Neural cell (in vitro differentiated cells): ENCODE results near the gene ARID1B. TPM values are rescaled to one million over a fixed set of nuclear protein-coding genes. Genes with fewer than 3 reads are reported as not detected.

ENCODE experiments used
- H2AFZ ChIP-seq: fragments of 200-600, 300-800 bp; sonication (generic), shearing (Covaris generic); 2 replicates; pipeline ENCODE4 v1.6.0; 2014; ENCODE audit warnings: low read depth, mild to moderate bottlenecking, antibody characterized with exemption, low read length, moderate library complexity
- H3F3A ChIP-seq: fragments of 200-600 bp; shearing (Covaris generic); 2 replicates; pipeline ENCODE4 v1.6.1; 2016; ENCODE audit warnings: mild to moderate bottlenecking, moderate library complexity, mixed read lengths, antibody characterized with exemption, low read length; ENCODE audit not compliant: insufficient read depth, poor library complexity, severe bottlenecking
- H3K27ac ChIP-seq: fragments of 200-600, 300-800 bp; sonication (generic), shearing (Covaris generic); 2 replicates; pipeline ENCODE4 v1.5.1; 2014; ENCODE audit warnings: mild to moderate bottlenecking, low read length, moderate library complexity
- H3K27me3 ChIP-seq: fragments of 300-800, 200-600 bp; sonication (generic), shearing (Covaris generic); 2 replicates; pipeline ENCODE4 v1.6.0; 2014; ENCODE audit warnings: mild to moderate bottlenecking, low read depth, low read length, moderate library complexity; ENCODE audit not compliant: insufficient read depth
- H3K36me3 ChIP-seq: fragments of 300-800, 200-600 bp; sonication (generic), shearing (Covaris generic); 2 replicates; pipeline ENCODE4 v1.5.1; 2014; ENCODE audit warnings: mild to moderate bottlenecking, antibody characterized with exemption, low read length, moderate library complexity; ENCODE audit not compliant: insufficient read depth
- H3K4me2 ChIP-seq: fragments of 300-800, 200-600 bp; sonication (generic), shearing (Covaris generic); 2 replicates; pipeline ENCODE4 v1.6.0; 2014; ENCODE audit warnings: mild to moderate bottlenecking, low read length
- H3K4me3 ChIP-seq: fragments of 300-800, 200-600 bp; sonication (generic), shearing (Covaris generic); 2 replicates; pipeline ENCODE4 v1.5.1; 2014; ENCODE audit warnings: mild to moderate bottlenecking, low read length, moderate library complexity
- H3K79me2 ChIP-seq: fragments of 200-600 bp; shearing (Covaris generic); replicated peaks from 2 replicates; pipeline ENCODE4 v1.6.0; 2014; ENCODE audit warnings: mild to moderate bottlenecking, low read length, moderate library complexity; ENCODE audit not compliant: insufficient read depth
- H3K9ac ChIP-seq: fragments of 300-800, 200-600 bp; sonication (generic), shearing (Covaris generic); 2 replicates; pipeline ENCODE4 v1.6.1; 2016; ENCODE audit warnings: mild to moderate bottlenecking, low read length, mixed read lengths
- H3K9me2 ChIP-seq: fragments of 200-600 bp; shearing (Covaris generic); 2 replicates; pipeline ENCODE4 v1.6.1; 2016; ENCODE audit warnings: mild to moderate bottlenecking, low read length, mixed read lengths; ENCODE audit not compliant: insufficient read depth
- H3K9me3 ChIP-seq: fragments of 200-600, 300-800 bp; sonication (generic), shearing (Covaris generic); 2 replicates; pipeline ENCODE4 v1.6.1; 2016; ENCODE audit warnings: mild to moderate bottlenecking, mixed run types, low read length, moderate library complexity, mixed read lengths
- H4K20me1 ChIP-seq: fragments of 200-600 bp; shearing (Covaris generic); 2 replicates; pipeline ENCODE4 v1.6.1; 2016; ENCODE audit warnings: mild to moderate bottlenecking, mixed run types; ENCODE audit not compliant: insufficient read depth
- CTCF ChIP-seq: fragments of 450-650 bp; IDR thresholded peaks from 2 replicates; pipeline ENCODE4 v1.5.1; 2014; ENCODE audit warnings: antibody characterized with exemption, mild to moderate bottlenecking, moderate library complexity; ENCODE audit not compliant: poor library complexity, severe bottlenecking
- EP300 ChIP-seq: fragments of 450-650 bp; conservative IDR thresholded peaks from 2 replicates; pipeline ENCODE4 v1.6.1; 2014; ENCODE audit warnings: antibody characterized with exemption, mild to moderate bottlenecking, moderate library complexity; ENCODE audit not compliant: poor library complexity, severe bottlenecking
- EZH2 ChIP-seq: fragments of 200-600, 300-800 bp; shearing (Covaris generic), sonication (generic); IDR thresholded peaks from 2 replicates; pipeline ENCODE4 v1.6.1; 2014; ENCODE audit warnings: antibody characterized with exemption, low read length, borderline replicate concordance, mild to moderate bottlenecking; ENCODE audit not compliant: insufficient read depth, poor library complexity, severe bottlenecking
- MXI1 ChIP-seq: fragments of 450-650 bp; conservative IDR thresholded peaks from 2 replicates; pipeline ENCODE4 v1.6.1; 2014; ENCODE audit warnings: antibody characterized with exemption, mild to moderate bottlenecking; ENCODE audit not compliant: poor library complexity, severe bottlenecking
- POLR2AphosphoS5 ChIP-seq: IDR thresholded peaks from 2 replicates; pipeline ENCODE4 v1.6.1; 2012
- RAD21 ChIP-seq: fragments of 450-650 bp; conservative IDR thresholded peaks from 2 replicates; pipeline ENCODE4 v1.6.1; 2014; ENCODE audit warnings: antibody characterized with exemption, mild to moderate bottlenecking, moderate library complexity
- REST ChIP-seq: IDR thresholded peaks from 2 replicates; pipeline ENCODE4 v1.6.1; 2012; ENCODE audit warnings: borderline replicate concordance
- SMC3 ChIP-seq: fragments of 450-650 bp; conservative IDR thresholded peaks from 2 replicates; pipeline ENCODE4 v1.6.1; 2014; ENCODE audit warnings: antibody characterized with exemption, mild to moderate bottlenecking, moderate library complexity; ENCODE audit not compliant: poor library complexity
- TAF1 ChIP-seq: IDR thresholded peaks from 2 replicates; pipeline ENCODE4 v1.6.1; 2012; ENCODE audit warnings: low read depth
- polyA plus RNA-seq: library from polyadenylated mRNA; depleted of rRNA; stranded (reverse); fragments of >200 nt; gene quantifications from 2 replicates; pipeline ENCODE4 v1.2.3, GENCODE V29; 2014

ARID1B gene
- polyA plus RNA-seq, 1 donor from 2014 or later: 35.0 TPM

GRCh38 chr6:157230910-157231309 is 453.7 kb downstream of the ARID1B start:
- no peak overlapping the region for H3K9ac ChIP-seq
- TF ChIP-seq REST (no peak), EP300 (no peak), SMC3 (no peak), MXI1 (no peak), CTCF (no peak), EZH2 (no peak), RAD21 (no peak), TAF1 (no peak), POLR2AphosphoS5 (no peak)
- H3K9me2 ChIP-seq: no peaks in the 10 kb centered on the region

GRCh38 chr6:157232161-157232895 is 455.1 kb downstream of the ARID1B start:
- no peak overlapping the region for H2AFZ ChIP-seq
- no peak overlapping the region for H3K27ac ChIP-seq
- H3K4me2 ChIP-seq: no peak overlapping the region
- H3K79me2 ChIP-seq: no peaks in the 10 kb centered on the region
- no peaks in the 10 kb centered on the region for H3F3A ChIP-seq
- TF ChIP-seq MXI1 (no peak), REST (no peak), EZH2 (no peak), RAD21 (no peak), CTCF (no peak), POLR2AphosphoS5 (no peak), EP300 (no peak), SMC3 (no peak), TAF1 (no peak)
- H3K9me3 ChIP-seq: no peaks in the 10 kb centered on the region
- H3K9me2 ChIP-seq: no peaks in the 10 kb centered on the region
- peaks cover 38% of the 10 kb centered on the region for H3K27me3 ChIP-seq
- H4K20me1 ChIP-seq: no peaks in the 10 kb centered on the region
- H3K4me3 ChIP-seq: no peak overlapping the region
- no peak overlapping the region for H3K9ac ChIP-seq
- H3K36me3 ChIP-seq: no peaks in the 10 kb centered on the region

More at GRCh38 chr6:157230910-157231309, 453.7 kb downstream of the ARID1B start:
- H3F3A ChIP-seq: no peaks in the 10 kb centered on the region
- peaks cover 24% of the 10 kb centered on the region for H3K27me3 ChIP-seq
- no peaks in the 10 kb centered on the region for H3K9me3 ChIP-seq
- H3K4me3 ChIP-seq: no peak overlapping the region
- no peaks in the 10 kb centered on the region for H4K20me1 ChIP-seq
- H3K27ac ChIP-seq: peak overlapping the region; percentile 77
- no peak overlapping the region for H3K4me2 ChIP-seq
- no peaks in the 10 kb centered on the region for H3K79me2 ChIP-seq
- no peaks in the 10 kb centered on the region for H3K36me3 ChIP-seq
- H2AFZ ChIP-seq: no peak overlapping the region
